A673 (cell line): ENCODE measurements around the gene CD93.

Experiments used
- EZH2 ChIP-seq: fragments of 200-600 bp; sonication (generic); IDR thresholded peaks from 2 replicates; pipeline ENCODE4 v1.6.1; 2017; ENCODE audit warnings: borderline replicate concordance, low read depth, mild to moderate bottlenecking, mixed read lengths, antibody characterized with exemption, low read length; ENCODE audit not compliant: poor library complexity, severe bottlenecking
- TF ChIP-seq, protein P1 (sequence below): fragments of 300-800, 200-600 bp; sonication (generic); conservative IDR thresholded peaks from 2 replicates; pipeline ENCODE4 v1.5.1; 2017; ENCODE audit warnings: low read depth, mild to moderate bottlenecking, antibody characterized with exemption, low read length, moderate library complexity, mixed read lengths

DNA sequence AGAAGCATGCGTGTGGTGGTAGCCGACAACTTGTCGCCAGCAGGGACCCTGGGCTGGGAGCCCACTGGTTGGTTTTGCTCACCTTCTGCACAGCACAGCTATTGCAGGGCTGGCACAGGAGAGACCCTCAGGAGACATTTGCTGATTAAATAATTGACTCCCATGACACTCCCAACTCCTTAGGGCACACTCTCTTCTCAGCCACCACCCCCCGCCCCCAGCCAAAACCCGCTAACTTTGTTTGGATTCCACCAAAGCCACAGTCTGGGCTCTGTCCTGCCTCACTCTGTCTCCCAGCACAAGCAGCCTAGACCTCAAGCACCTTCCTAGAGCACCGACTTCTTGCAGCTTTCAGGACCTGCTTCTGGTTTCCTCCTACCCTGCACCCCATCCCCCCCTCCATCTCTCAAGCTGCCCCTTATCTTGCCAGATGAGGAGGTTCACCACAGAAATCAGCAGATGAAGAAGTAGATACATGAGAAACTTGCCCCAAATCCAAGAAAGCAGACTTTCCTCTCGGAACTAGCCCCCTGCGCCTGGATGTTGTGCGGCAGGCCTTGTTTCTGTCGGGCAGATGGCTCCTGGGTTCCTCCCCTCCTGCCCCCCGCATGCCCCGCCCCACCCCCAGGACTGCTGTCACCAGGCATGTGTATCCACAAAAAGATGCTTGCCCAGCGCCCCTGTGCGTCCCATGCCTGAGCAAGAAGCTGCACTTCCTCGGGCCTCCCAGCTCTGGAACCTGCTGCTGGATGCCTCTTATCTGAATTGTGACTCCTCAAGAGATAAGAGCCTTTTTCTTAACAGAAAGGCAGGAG is 35.0 kb upstream of the CD93 start:
- TF ChIP-seq EZH2 = no peak
- TF ChIP-seq, protein P1, sequence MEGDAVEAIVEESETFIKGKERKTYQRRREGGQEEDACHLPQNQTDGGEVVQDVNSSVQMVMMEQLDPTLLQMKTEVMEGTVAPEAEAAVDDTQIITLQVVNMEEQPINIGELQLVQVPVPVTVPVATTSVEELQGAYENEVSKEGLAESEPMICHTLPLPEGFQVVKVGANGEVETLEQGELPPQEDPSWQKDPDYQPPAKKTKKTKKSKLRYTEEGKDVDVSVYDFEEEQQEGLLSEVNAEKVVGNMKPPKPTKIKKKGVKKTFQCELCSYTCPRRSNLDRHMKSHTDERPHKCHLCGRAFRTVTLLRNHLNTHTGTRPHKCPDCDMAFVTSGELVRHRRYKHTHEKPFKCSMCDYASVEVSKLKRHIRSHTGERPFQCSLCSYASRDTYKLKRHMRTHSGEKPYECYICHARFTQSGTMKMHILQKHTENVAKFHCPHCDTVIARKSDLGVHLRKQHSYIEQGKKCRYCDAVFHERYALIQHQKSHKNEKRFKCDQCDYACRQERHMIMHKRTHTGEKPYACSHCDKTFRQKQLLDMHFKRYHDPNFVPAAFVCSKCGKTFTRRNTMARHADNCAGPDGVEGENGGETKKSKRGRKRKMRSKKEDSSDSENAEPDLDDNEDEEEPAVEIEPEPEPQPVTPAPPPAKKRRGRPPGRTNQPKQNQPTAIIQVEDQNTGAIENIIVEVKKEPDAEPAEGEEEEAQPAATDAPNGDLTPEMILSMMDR = no peak
